HEK293 (cell line): ENCODE measurements around the gene OR2V1.

Experiments used
- CTCF ChIA-PET: fragments of 350-600 bp; formaldehyde crosslinking; extraction: SDS; loops from one replicate; lab custom pipeline; 2021; ENCODE audit warnings: antibody characterized with exemption; lab: Yijun Ruan, JAX
- POLR2A ChIA-PET: fragments of 300-600 bp; formaldehyde crosslinking; extraction: SDS; loops from one replicate; lab custom pipeline; 2020; ENCODE audit warnings: antibody characterized with exemption, inconsistent platforms; lab: Yijun Ruan, JAX
- H3K27ac ChIP-seq: fragments of 200-500 bp; sonication (Bioruptor generic); 2 replicates; pipeline ENCODE4 v1.5.1; 2014; ENCODE audit warnings: low read depth, low read length, control low read depth, inconsistent platforms; ENCODE audit errors: extremely low read depth
- H3K36me3 ChIP-seq, 2 experiments: fragments of 200-500 bp in 1 of 2; sonication (Bioruptor generic) in 1 of 2; 1 replicate in 1 of 2; 2 replicates in 1 of 2; pipeline ENCODE4 v1.5.1; 2014 to 2017; ENCODE audit warnings: inconsistent platforms in 2 of 2, low read length in 2 of 2; ENCODE audit not compliant: control insufficient read depth in 2 of 2, insufficient read depth in 1 of 2
- H3K4me1 ChIP-seq: fragments of 200-500 bp; sonication (Bioruptor generic); 2 replicates; pipeline ENCODE4 v1.5.1; 2014; ENCODE audit warnings: mild to moderate bottlenecking, low read length, inconsistent platforms; ENCODE audit not compliant: control insufficient read depth, insufficient read depth
- H3K4me3 ChIP-seq: 2 replicates; pipeline ENCODE4 v1.5.1; 2011; ENCODE audit warnings: low read depth, mild to moderate bottlenecking, control low read depth, low read length, moderate library complexity
- H3K9me3 ChIP-seq: fragments of 200-500 bp; sonication (Bioruptor generic); 2 replicates; pipeline ENCODE4 v1.5.1; 2014; ENCODE audit warnings: low read depth, low read length, inconsistent platforms; ENCODE audit not compliant: control insufficient read depth, insufficient read depth
- FEZF1 ChIP-seq: fragments of 450-650 bp; formaldehyde crosslinking; IDR thresholded peaks from 2 replicates; pipeline ENCODE4 v1.5.1; 2016; ENCODE audit warnings: missing biosample characterization, missing genetic modification characterization
- ZBTB21 ChIP-seq: fragments of 450-650 bp; formaldehyde crosslinking; IDR thresholded peaks from 2 replicates; pipeline ENCODE4 v1.5.1; 2017; ENCODE audit warnings: missing biosample characterization, missing genetic modification characterization
- ZNF2 ChIP-seq: fragments of 450-650 bp; formaldehyde crosslinking; IDR thresholded peaks from 2 replicates; pipeline ENCODE4 v1.5.1; 2016; ENCODE audit warnings: missing biosample characterization, missing genetic modification characterization
- ZNF248 ChIP-seq: fragments of 450-650 bp; formaldehyde crosslinking; IDR thresholded peaks from 2 replicates; pipeline ENCODE4 v1.5.1; 2017; ENCODE audit warnings: missing biosample characterization, missing genetic modification characterization
- ZNF623 ChIP-seq: fragments of 450-650 bp; formaldehyde crosslinking; IDR thresholded peaks from 2 replicates; pipeline ENCODE4 v1.5.1; 2016; ENCODE audit warnings: missing biosample characterization, missing genetic modification characterization
- ZNF670 ChIP-seq: fragments of 450-650 bp; formaldehyde crosslinking; IDR thresholded peaks from 2 replicates; pipeline ENCODE4 v1.5.1; 2016; ENCODE audit warnings: missing biosample characterization, missing genetic modification characterization, low read depth
- TF ChIP-seq, protein P1 (sequence below): fragments of 450-650 bp; formaldehyde crosslinking; IDR thresholded peaks from 2 replicates; pipeline ENCODE4 v1.5.1; 2016; ENCODE audit warnings: missing biosample characterization, missing genetic modification characterization, low read depth
- TF ChIP-seq, protein P2 (sequence below): fragments of 450-650 bp; formaldehyde crosslinking; IDR thresholded peaks from 2 replicates; pipeline ENCODE4 v1.5.1; 2016; ENCODE audit warnings: missing biosample characterization, missing genetic modification characterization

The OR2V1 gene

DNA sequence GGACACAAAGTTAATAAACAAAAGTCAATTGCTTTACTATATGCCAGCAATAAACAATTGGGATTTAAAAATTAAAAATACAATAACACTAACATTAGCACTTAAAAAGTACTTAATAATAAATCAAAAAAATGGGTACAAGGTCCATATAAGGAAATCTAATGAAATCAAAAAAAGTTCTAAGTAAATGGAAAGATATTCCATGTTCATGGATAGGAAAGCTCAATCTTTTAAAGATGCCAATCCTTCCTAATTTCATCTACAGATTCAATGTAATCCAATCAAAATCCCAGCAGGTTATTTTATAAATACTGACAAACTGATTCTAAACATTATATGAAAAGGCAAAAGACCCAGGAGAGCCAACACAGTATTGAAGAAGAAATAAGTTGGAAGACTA, 49.0 kb downstream of the OR2V1 start:
- Histone ChIP-seq H3K27ac (no peak overlapping the region), H3K36me3 (no peaks in the 10 kb centered on the region), H3K9me3 (no peaks in the 10 kb centered on the region), H3K4me1 (no peaks in the 10 kb centered on the region), H3K4me3 (no peak overlapping the region)
- ChIA-PET POLR2A (no interaction called here), CTCF (interaction anchor here (0.6 kb wide), 1 partner anchor 8 kb away, joined by 3 read pairs; no protein-coding TSS in a partner anchor)
- TF ChIP-seq ZNF623 (no peak), ZNF670 (tag by site-specific recombination) (no peak), ZNF2 (tag by site-specific recombination) (no peak), FEZF1 (tag by site-specific recombination) (no peak), ZBTB21 (no peak), ZNF248 (tag by site-specific recombination) (peak; percentile 93)
- TF ChIP-seq, protein P1, sequence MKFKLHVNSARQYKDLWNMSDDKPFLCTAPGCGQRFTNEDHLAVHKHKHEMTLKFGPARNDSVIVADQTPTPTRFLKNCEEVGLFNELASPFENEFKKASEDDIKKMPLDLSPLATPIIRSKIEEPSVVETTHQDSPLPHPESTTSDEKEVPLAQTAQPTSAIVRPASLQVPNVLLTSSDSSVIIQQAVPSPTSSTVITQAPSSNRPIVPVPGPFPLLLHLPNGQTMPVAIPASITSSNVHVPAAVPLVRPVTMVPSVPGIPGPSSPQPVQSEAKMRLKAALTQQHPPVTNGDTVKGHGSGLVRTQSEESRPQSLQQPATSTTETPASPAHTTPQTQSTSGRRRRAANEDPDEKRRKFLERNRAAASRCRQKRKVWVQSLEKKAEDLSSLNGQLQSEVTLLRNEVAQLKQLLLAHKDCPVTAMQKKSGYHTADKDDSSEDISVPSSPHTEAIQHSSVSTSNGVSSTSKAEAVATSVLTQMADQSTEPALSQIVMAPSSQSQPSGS = no peak

DNA sequence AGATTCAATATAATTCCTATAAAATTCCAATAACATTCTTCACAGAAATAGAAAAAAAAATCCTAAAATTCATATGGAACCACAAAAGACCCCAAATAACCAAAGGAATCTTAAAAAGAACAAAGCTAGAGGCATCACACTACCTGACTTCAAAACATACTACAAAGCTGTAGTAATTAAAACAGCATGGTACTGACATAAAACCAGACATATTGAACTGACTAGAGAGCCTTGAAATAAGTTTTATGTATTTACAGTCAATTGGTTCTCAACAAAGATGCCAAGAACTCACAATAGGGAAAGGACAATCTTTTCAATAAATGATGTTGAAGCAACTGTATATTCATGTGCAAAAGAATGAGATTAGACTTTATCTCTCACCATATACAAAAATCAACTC, 54.0 kb downstream of the OR2V1 start:
- no peak overlapping the region for H3K4me3 ChIP-seq
- POLR2A ChIA-PET = no interaction called here
- no peaks in the 10 kb centered on the region for H3K9me3 ChIP-seq
- no peak for TF ChIP-seq ZNF2 (tag by site-specific recombination)
- TF ChIP-seq, protein P2, sequence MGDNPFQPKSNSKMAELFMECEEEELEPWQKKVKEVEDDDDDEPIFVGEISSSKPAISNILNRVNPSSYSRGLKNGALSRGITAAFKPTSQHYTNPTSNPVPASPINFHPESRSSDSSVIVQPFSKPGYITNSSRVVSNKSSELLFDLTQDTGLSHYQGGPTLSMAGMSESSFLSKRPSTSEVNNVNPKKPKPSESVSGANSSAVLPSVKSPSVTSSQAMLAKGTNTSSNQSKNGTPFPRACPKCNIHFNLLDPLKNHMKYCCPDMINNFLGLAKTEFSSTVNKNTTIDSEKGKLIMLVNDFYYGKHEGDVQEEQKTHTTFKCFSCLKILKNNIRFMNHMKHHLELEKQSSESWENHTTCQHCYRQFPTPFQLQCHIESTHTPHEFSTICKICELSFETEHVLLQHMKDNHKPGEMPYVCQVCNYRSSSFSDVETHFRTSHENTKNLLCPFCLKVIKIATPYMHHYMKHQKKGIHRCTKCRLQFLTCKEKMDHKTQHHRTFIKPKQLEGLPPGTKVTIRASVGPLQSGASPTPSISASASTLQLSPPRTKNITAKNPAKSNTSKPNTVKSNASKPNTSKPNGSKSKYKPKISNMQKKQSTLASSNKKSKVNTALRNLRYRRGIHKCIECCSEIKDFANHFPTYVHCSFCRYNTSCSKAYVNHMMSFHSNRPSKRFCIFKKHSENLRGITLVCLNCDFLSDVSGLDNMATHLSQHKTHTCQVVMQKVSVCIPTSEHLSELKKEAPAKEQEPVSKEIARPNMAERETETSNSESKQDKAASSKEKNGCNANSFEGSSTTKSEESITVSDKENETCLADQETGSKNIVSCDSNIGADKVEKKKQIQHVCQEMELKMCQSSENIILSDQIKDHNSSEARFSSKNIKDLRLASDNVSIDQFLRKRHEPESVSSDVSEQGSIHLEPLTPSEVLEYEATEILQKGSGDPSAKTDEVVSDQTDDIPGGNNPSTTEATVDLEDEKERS (tag by site-specific recombination) = 0 out of 2 replicates have a peak, but pooled peaks have one; percentile 20
- CTCF ChIA-PET = interaction anchor here (0.7 kb wide), 1 partner anchor 36 kb away, joined by 4 read pairs; no protein-coding TSS in a partner anchor
- no peaks in the 10 kb centered on the region for H3K36me3 ChIP-seq
- H3K4me1 ChIP-seq = no peaks in the 10 kb centered on the region
- no peak overlapping the region for H3K27ac ChIP-seq
